ENCODE measurements around the gene TMEM14C. TPM values are rescaled to one million over a fixed set of nuclear protein-coding genes. Genes with fewer than 3 reads are reported as not detected.

TMEM14C gene
- total RNA-seq (10 to 100 TPM; 31.5 to 37.5 TPM), total RNA-seq (15.5 to 38.0 reads per million in 2 donors)

GRCh38 chr6:10722820-10723566, at the start of gene TMEM14C:
TSS of gene TMEM14C (plus strand) at chr6:10723070. CDS start at chr6:10724614, 1,544 bp downstream.
- peaks cover 30% of the 10 kb centered on the region for H3K4me1 Mint-ChIP-seq
- H3K27ac Mint-ChIP-seq: peak within 1 kb of the TSS; percentile 88
- ATAC-seq (peak; percentile 84), DNase-seq (peak; percentile 42 to 71 (median 67))
- peak within 1 kb of the TSS; percentile 98 for H3K4me3 Mint-ChIP-seq
- H3K27me3 Mint-ChIP-seq: no peaks in the 10 kb centered on the region
- no peaks in the 10 kb centered on the region for H3K9me3 ChIP-seq (ENCODE audit: control insufficient read depth, low read length, poor library complexity, severe bottlenecking)
- peaks cover 4% of the 10 kb centered on the region for H3K36me3 Mint-ChIP-seq (ENCODE audit: low read depth)

DNA sequence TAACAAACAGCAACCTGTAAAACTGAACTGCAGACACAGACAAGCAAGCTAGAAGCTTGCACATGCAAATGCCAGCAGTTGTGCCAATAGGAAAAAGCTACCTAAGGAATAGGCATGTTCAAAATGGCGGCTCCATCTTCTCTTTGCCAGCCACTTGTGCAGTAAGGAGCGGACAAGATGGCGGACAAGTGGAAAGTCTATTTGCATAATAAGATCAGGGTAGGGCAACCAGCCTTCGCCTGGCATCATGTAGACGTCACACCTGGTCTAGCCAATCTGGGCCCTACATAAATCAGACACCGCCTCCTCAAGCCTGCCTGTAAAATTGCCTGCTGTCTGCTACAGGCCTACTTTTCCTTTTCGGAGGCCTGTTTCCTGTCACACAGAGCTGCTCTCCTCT, 46.5 kb upstream of the TMEM14C start:
- no peaks in the 10 kb centered on the region for H3K9me3 ChIP-seq (ENCODE audit: control insufficient read depth, low read length, poor library complexity, severe bottlenecking)
- Mint-ChIP-seq H3K27me3 (peaks cover 8% of the 10 kb centered on the region), H3K36me3 (ENCODE audit: low read depth) (no peaks in the 10 kb centered on the region), H3K27ac (no peak overlapping the region), H3K4me3 (no peak overlapping the region), H3K4me1 (no peaks in the 10 kb centered on the region)
- no peak for DNase-seq
- no peak for ATAC-seq

DNA sequence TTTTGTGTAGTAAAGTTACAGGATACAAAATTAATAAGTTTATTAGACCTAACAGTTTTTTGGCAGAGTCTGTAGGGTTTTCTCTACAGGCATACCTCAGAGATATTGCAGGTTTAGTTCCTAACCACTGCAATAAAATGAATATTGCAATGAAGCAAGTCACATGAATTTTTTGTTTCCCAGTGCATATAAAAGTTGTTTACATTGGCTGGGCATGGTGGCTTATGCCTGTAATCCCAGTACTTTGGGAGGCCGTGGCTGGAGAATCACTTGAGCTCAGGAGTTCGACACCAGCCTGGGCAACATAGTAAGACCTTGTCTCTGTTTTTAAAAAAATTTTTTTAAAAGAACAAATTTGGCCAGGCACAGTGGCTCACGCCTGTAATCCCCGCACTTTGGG, 44.4 kb upstream of the TMEM14C start:
- ATAC-seq: no peak
- H3K27ac Mint-ChIP-seq: no peak overlapping the region

DNA sequence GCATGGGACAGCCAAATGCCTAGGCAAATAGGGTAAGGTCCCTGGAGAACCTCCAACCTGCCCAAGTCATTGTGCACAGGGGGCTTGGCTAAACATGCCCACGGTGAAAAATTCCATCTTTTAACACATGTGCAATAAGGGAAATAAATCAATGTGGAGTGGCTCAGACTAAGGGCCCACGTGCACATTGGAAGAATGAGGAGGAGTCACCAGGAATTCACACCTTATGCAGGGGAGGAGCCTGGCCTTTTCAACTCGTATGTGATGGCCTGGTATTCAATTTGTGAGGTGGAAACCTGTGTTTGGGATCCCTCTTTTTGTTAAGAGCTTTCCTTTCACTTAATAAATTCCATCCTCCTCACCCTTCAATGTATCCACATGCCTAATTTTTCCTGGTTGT, 41.1 kb upstream of the TMEM14C start:
- Mint-ChIP-seq H3K27ac (no peak overlapping the region), H3K4me3 (no peak overlapping the region), H3K4me1 (no peaks in the 10 kb centered on the region), H3K36me3 (ENCODE audit: low read depth) (no peaks in the 10 kb centered on the region), H3K27me3 (peaks cover 26% of the 10 kb centered on the region)
- H3K9me3 ChIP-seq (ENCODE audit: control insufficient read depth, low read length, poor library complexity, severe bottlenecking): no peaks in the 10 kb centered on the region
- ATAC-seq: no peak
- DNase-seq: no peak

More for the DNA sequence above, 44.4 kb upstream of the TMEM14C start:
- H3K36me3 Mint-ChIP-seq (ENCODE audit: low read depth): no peaks in the 10 kb centered on the region
- no peak overlapping the region for H3K4me3 Mint-ChIP-seq
- no peaks in the 10 kb centered on the region for H3K4me1 Mint-ChIP-seq
- no peaks in the 10 kb centered on the region for H3K9me3 ChIP-seq (ENCODE audit: control insufficient read depth, low read length, poor library complexity, severe bottlenecking)
- DNase-seq: no peak
- no peaks in the 10 kb centered on the region for H3K27me3 Mint-ChIP-seq

GRCh38 chr6:10682355-10682988, 40.4 kb upstream of the TMEM14C start:
- DNase-seq (no peak), ATAC-seq (no peak)
- Mint-ChIP-seq H3K36me3 (ENCODE audit: low read depth) (no peaks in the 10 kb centered on the region), H3K4me1 (no peaks in the 10 kb centered on the region), H3K27me3 (peaks cover 32% of the 10 kb centered on the region), H3K27ac (no peak overlapping the region), H3K4me3 (no peak overlapping the region)
- H3K9me3 ChIP-seq (ENCODE audit: control insufficient read depth, low read length, poor library complexity, severe bottlenecking): no peaks in the 10 kb centered on the region

DNA sequence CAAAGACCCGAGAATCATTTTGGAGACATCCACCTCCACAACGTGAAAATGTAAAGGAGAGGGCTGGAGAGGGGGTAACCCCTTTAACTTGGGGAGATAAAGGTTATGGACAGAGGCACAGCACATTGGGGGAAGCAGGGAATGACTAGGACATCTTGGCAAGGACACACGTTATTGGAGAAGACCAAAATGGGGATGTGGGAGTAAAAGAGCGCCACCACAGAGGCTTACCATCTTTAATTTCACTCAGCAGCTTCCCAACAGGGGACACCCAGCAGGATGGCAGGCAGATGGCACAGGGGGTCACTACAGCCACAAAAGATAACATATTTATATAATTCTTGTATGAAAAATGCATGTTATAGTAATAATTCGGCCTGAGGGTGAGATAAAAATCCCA, 38.3 kb upstream of the TMEM14C start:
- no peak overlapping the region for H3K27ac Mint-ChIP-seq
- no peak for DNase-seq

DNA sequence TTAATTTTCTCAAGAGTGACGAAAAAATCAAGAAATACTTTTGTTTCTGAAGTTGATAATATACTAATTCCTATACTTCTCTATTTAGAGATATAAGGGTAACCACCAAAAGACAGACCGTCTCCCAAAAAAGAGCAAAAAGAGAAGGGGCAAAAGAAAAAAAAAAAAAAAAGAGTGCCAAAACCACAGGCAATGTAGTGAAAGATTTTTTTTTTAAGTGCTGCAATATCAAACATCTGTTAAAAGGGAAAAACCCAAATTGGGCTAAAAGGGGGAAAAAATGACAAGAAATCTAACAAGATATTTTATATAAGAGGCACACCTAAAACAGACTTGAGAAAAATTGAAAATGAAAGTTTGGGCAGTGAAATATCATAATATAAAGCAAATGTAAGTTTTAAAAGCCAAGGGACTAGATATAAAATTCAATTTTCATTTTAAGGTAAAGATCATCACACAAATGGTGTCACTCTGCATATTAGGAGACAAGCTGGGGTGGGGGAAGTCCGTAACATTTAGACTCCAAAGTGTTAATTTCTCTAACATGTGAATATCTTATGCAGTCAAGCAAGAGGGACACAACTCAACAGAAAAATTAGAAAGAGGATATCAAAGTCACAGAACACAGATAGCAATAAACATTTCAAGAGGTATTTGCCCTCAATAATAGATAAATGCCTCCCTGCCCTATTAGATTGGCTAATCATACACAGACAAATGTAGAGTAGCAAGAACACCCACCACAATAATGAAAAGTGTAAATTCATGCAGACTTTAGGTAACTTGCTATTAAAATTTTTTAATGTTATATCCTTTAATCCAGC, 37.6 kb upstream of the TMEM14C start:
- no peaks in the 10 kb centered on the region for H3K36me3 Mint-ChIP-seq (ENCODE audit: low read depth)
- no peaks in the 10 kb centered on the region for H3K9me3 ChIP-seq (ENCODE audit: control insufficient read depth, low read length, poor library complexity, severe bottlenecking)
- ATAC-seq (no peak), DNase-seq (no peak)
- no peaks in the 10 kb centered on the region for H3K4me1 Mint-ChIP-seq
- peaks cover 40% of the 10 kb centered on the region for H3K27me3 Mint-ChIP-seq
- H3K27ac Mint-ChIP-seq: no peak overlapping the region
- H3K4me3 Mint-ChIP-seq: no peak overlapping the region

More for the DNA sequence above, 38.3 kb upstream of the TMEM14C start:
- no peaks in the 10 kb centered on the region for H3K36me3 Mint-ChIP-seq (ENCODE audit: low read depth)
- no peaks in the 10 kb centered on the region for H3K9me3 ChIP-seq (ENCODE audit: control insufficient read depth, low read length, poor library complexity, severe bottlenecking)
- no peak for ATAC-seq
- H3K27me3 Mint-ChIP-seq: peaks cover 40% of the 10 kb centered on the region
- no peak overlapping the region for H3K4me3 Mint-ChIP-seq
- no peaks in the 10 kb centered on the region for H3K4me1 Mint-ChIP-seq

GRCh38 chr6:10686901-10687300, 36.0 kb upstream of the TMEM14C start:
- Mint-ChIP-seq H3K36me3 (ENCODE audit: low read depth) (no peaks in the 10 kb centered on the region), H3K4me1 (no peaks in the 10 kb centered on the region), H3K27me3 (peaks cover 40% of the 10 kb centered on the region), H3K27ac (no peak overlapping the region), H3K4me3 (no peak overlapping the region)
- DNase-seq (no peak), ATAC-seq (no peak)
- no peaks in the 10 kb centered on the region for H3K9me3 ChIP-seq (ENCODE audit: control insufficient read depth, low read length, poor library complexity, severe bottlenecking)

DNA sequence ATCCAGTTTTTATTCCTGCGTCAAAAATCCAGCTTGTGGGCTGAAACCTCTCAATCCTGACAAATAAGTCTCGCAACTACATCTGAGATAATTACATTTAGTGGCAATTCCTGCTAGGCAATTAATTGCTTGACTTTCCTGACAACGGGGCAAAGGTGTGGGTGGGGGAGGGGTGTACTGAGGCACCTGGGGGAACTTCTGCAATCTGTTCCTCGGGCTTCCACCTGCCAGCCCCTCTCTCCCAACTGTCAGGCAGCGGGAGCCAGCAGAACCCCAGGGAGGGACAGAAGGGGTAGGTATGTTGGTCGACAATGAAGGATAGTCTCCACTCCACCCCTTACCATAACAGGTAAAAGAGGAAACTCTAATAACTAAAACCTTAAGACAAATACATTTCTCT, 35.3 kb upstream of the TMEM14C start:
- no peaks in the 10 kb centered on the region for H3K36me3 Mint-ChIP-seq (ENCODE audit: low read depth)
- H3K9me3 ChIP-seq (ENCODE audit: control insufficient read depth, low read length, poor library complexity, severe bottlenecking): no peaks in the 10 kb centered on the region
- no peak overlapping the region for H3K4me3 Mint-ChIP-seq
- no peak for DNase-seq
- H3K4me1 Mint-ChIP-seq: no peaks in the 10 kb centered on the region
- peaks cover 40% of the 10 kb centered on the region for H3K27me3 Mint-ChIP-seq
- no peak overlapping the region for H3K27ac Mint-ChIP-seq
- no peak for ATAC-seq

- no peak for DNase-seq
- no peak overlapping the region for H3K4me3 Mint-ChIP-seq
- no peak for ATAC-seq
- H3K27ac Mint-ChIP-seq: no peak overlapping the region
- H3K36me3 Mint-ChIP-seq (ENCODE audit: low read depth): peaks cover 5% of the 10 kb centered on the region
- H3K27me3 Mint-ChIP-seq: peaks cover 19% of the 10 kb centered on the region
- H3K9me3 ChIP-seq (ENCODE audit: control insufficient read depth, low read length, poor library complexity, severe bottlenecking): no peaks in the 10 kb centered on the region
- H3K4me1 Mint-ChIP-seq: peaks cover 14% of the 10 kb centered on the region
Observed at GRCh38 chr6:10690651-10691445, 32.0 kb upstream of the TMEM14C start.

DNA sequence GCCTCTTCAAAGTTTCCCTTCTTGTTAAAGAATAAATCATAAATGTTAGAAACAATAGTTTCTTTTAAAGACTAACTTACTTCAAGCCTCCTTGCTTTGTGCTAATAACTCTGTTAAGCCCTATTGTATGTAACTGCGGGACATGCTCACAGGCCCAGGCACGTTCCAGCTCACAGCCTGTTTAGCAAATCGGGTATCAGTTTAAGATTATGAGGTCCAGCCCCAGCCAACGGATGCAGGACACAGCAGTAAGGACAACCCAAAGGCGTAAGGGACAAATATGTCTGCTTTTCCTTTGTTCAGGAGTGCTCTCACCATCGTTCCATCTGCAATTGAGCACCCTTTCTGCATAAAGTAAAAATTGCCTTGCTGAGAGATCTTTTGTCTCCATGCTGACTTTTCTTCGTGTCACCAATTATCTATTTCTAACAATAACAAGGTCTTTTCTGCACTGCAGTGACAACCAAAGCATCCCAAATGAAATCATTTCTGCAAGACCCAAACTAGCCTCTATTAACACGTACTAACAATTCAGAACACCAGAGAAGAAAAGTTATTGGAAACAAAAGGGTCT, 29.8 kb upstream of the TMEM14C start:
- H3K9me3 ChIP-seq (ENCODE audit: control insufficient read depth, low read length, poor library complexity, severe bottlenecking): no peaks in the 10 kb centered on the region
- ATAC-seq (no peak), DNase-seq (no peak)
- peaks cover 18% of the 10 kb centered on the region for H3K4me1 Mint-ChIP-seq
- H3K27me3 Mint-ChIP-seq: peaks cover 2% of the 10 kb centered on the region
- peaks cover 5% of the 10 kb centered on the region for H3K36me3 Mint-ChIP-seq (ENCODE audit: low read depth)
- H3K27ac Mint-ChIP-seq: peak overlapping the region; percentile 100
- H3K4me3 Mint-ChIP-seq: peak overlapping the region; percentile 66

- H3K4me3 Mint-ChIP-seq: peak within 1 kb of the TSS; percentile 96
- peak; percentile 93 for ATAC-seq
- H3K27ac Mint-ChIP-seq: peak within 1 kb of the TSS; percentile 100
- H3K27me3 Mint-ChIP-seq: no peaks in the 10 kb centered on the region
- peaks cover 5% of the 10 kb centered on the region for H3K36me3 Mint-ChIP-seq (ENCODE audit: low read depth)
- H3K4me1 Mint-ChIP-seq: peaks cover 23% of the 10 kb centered on the region
- H3K9me3 ChIP-seq (ENCODE audit: control insufficient read depth, low read length, poor library complexity, severe bottlenecking): no peaks in the 10 kb centered on the region
- peak; percentile 84 to 86 (median 84) for DNase-seq
Observed at GRCh38 chr6:10694302-10695085, 28.4 kb upstream of the TMEM14C start, which contains the start of the genes C6orf52 and PAK1IP1. TSS of gene C6orf52 (minus strand) at chr6:10694616. CDS start at chr6:10687550, 7,066 bp downstream. TSS of gene PAK1IP1 (plus strand) at chr6:10694972. CDS start at chr6:10694986, 14 bp downstream.

Measured in T-helper 17 cell (primary cell).